Thyroid gland (tissue), 4 donors: ENCODE data around the gene FLAD1.

ENCODE experiments used
- CTCF ChIP-seq, 6 experiments: fragments of 200-600 bp in 3 of 6; fragments of 450-650 bp in 3 of 6; sonication (generic) in 3 of 6; IDR thresholded peaks; one replicate each; pipeline ENCODE4 v1.5.1; 2016 to 2019; ENCODE audit warnings: antibody characterized with exemption in 6 of 6, mild to moderate bottlenecking in 2 of 6, inconsistent platforms in 1 of 6, moderate library complexity in 1 of 6
- POLR2A ChIP-seq, 2 donors: fragments of 450-650 bp; IDR thresholded peaks; one replicate each; pipeline ENCODE4 v1.6.1; 2017; ENCODE audit warnings: antibody characterized with exemption in 2 of 2, mild to moderate bottlenecking in 2 of 2, moderate library complexity in 1 of 2

- TF ChIP-seq POLR2A (IDR thresholded peaks at IDR 0.05) (no peak), CTCF (IDR thresholded peaks at IDR 0.05) (no peak)
These were observed 10.6 kb downstream of the FLAD1 start, which contains the start of gene LENEP for GRCh38 chr1:154993572-154994268.
